ENCODE measurements around the gene ST8SIA2. TPM values are rescaled to one million over a fixed set of nuclear protein-coding genes. Genes with fewer than 3 reads are reported as not detected.

Gene ST8SIA2
- total RNA-seq, 1 donor from 2014 or later: 27.4 TPM

DNA sequence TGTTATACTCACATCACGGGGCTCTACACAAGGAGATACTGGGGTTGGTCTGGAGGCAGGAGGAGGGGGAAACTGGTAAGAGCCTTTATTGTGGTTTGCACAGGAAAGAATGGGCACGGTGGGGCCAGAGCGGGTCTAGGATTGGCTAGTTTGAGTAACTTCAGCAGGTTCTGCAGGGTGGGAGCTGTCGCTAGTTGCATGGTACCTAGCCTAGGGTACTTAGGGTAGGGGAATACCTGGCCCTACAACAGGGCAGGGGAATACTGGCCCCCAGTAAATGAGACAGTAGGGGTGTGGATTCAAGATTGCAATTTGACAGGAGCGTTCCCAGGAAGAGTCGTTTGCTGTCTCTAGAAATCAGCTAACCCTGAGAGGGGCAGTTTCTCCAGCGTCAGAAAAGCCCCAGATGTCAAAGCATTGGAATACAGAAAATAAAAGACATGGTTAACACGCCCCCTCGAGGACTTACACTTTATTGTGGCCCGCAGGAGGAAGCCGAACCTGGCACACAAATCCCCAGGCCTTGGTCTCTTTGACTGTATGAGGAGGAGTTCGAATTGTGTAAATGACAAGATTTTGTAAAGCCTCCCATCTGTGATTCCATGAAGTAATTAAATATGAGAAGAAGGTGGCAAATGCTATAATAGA lies 32.0 kb downstream of the ST8SIA2 start:
- peaks cover 23% of the 10 kb centered on the region for H3K36me3 Mint-ChIP-seq (ENCODE audit: low read depth)
- DNase-seq (ENCODE audit: low read depth, low spot score): no peak
- peaks cover 3% of the 10 kb centered on the region for H3K9me3 Mint-ChIP-seq
- no peaks in the 10 kb centered on the region for H3K27me3 Mint-ChIP-seq (ENCODE audit: low read depth)
- no peak overlapping the region for H3K4me3 Mint-ChIP-seq
- TF ChIP-seq CTCF (conservative IDR thresholded peaks at IDR 0.05): no peak
- peaks cover 16% of the 10 kb centered on the region for H3K4me1 Mint-ChIP-seq
- no peak overlapping the region for H3K27ac Mint-ChIP-seq (ENCODE audit: unreplicated experiment)

DNA sequence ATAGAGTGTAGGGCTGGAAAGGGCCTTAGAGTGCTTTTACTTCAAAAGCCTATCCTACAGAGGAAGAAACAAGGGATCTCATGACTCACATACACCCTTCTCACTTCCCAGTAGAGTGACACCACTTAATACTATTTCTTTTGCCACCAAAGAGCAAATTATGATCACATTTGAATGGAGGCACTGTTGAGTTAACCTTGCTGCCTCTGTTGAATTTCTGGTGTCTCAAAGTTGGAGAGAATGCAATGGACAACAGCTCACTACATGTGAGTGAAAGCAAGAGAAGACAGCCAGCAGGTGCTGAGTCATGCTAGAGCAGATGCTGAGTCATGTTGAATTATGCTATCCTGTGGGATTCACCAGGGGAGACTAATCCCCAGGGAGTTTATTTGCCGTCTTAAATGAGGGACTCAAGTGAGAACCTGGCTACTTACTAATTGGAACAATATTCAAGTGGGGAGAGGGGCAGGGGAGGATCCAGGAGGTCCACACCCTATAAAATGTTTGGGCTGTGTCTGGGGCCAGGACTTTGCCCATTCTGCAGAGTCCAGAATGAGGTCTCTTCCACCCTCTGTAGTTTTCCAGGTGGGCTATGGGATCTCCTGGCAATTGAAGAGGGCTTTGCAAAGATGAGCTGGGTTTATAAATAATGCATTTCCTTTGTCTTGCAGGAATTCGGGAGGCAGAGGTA lies 35.8 kb downstream of the ST8SIA2 start:
- H3K9me3 Mint-ChIP-seq: no peaks in the 10 kb centered on the region
- no peak for TF ChIP-seq CTCF (conservative IDR thresholded peaks at IDR 0.05)
- H3K4me1 Mint-ChIP-seq: peaks cover 16% of the 10 kb centered on the region
- no peaks in the 10 kb centered on the region for H3K27me3 Mint-ChIP-seq (ENCODE audit: low read depth)
- peak overlapping the region; percentile 64 for H3K27ac Mint-ChIP-seq (ENCODE audit: unreplicated experiment)
- no peak overlapping the region for H3K4me3 Mint-ChIP-seq
- peaks cover 2% of the 10 kb centered on the region for H3K36me3 Mint-ChIP-seq (ENCODE audit: low read depth)
- DNase-seq (ENCODE audit: low read depth, low spot score): no peak

DNA sequence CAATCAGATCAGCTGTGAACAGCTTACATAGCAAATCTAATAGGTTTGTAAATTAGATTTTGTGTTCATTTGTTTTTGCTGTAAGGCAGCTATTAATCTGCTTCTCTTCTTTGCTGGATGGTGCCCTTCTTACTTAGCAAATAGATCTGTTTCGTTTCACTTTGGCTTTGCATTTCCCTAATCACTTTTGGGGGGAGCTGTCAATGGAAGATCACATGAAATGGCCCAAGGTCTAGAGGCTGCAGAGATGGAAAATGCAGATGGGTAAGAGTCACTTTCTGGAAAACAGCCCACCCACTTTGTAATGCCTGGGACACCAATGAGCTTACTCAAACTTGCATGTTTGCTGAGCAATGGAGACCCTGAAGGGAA lies 36.4 kb downstream of the ST8SIA2 start:
- no peak overlapping the region for H3K4me3 Mint-ChIP-seq
- no peaks in the 10 kb centered on the region for H3K9me3 Mint-ChIP-seq
- no peak overlapping the region for H3K27ac Mint-ChIP-seq (ENCODE audit: unreplicated experiment)
- H3K4me1 Mint-ChIP-seq: peaks cover 14% of the 10 kb centered on the region
- no peaks in the 10 kb centered on the region for H3K27me3 Mint-ChIP-seq (ENCODE audit: low read depth)
- DNase-seq (ENCODE audit: low read depth, low spot score): no peak
- H3K36me3 Mint-ChIP-seq (ENCODE audit: low read depth): peaks cover 5% of the 10 kb centered on the region
- no peak for TF ChIP-seq CTCF (conservative IDR thresholded peaks at IDR 0.05)

- Mint-ChIP-seq H3K4me3 (no peak overlapping the region), H3K27ac (ENCODE audit: unreplicated experiment) (no peak overlapping the region), H3K9me3 (no peaks in the 10 kb centered on the region), H3K4me1 (no peaks in the 10 kb centered on the region), H3K36me3 (ENCODE audit: low read depth) (peaks cover 14% of the 10 kb centered on the region), H3K27me3 (ENCODE audit: low read depth) (no peaks in the 10 kb centered on the region)
- DNase-seq (ENCODE audit: low read depth, low spot score): no peak
- TF ChIP-seq CTCF (conservative IDR thresholded peaks at IDR 0.05): no peak
These were observed 41.5 kb downstream of the ST8SIA2 start for GRCh38 chr15:92435145-92435544.

- Mint-ChIP-seq H3K4me3 (no peak overlapping the region), H3K36me3 (ENCODE audit: low read depth) (peaks cover 12% of the 10 kb centered on the region), H3K9me3 (no peaks in the 10 kb centered on the region), H3K27ac (ENCODE audit: unreplicated experiment) (no peak overlapping the region), H3K4me1 (no peaks in the 10 kb centered on the region), H3K27me3 (ENCODE audit: low read depth) (no peaks in the 10 kb centered on the region)
- no peak for TF ChIP-seq CTCF (conservative IDR thresholded peaks at IDR 0.05)
- DNase-seq (ENCODE audit: low read depth, low spot score): no peak
These were observed 44.8 kb downstream of the ST8SIA2 start for GRCh38 chr15:92438471-92438870.

Data from neural crest cell (in vitro differentiated cells).